A549 treated with Mapracorat at 1 μM for 4 hours (cell line): ENCODE data around the gene ALKBH1. TPM values are rescaled to one million over a fixed set of nuclear protein-coding genes. Genes with fewer than 3 reads are reported as not detected.

Experiments
- total RNA-seq: library from RNA; stranded (reverse); fragments of 200-300 nt; extraction: Qiagen RNA extraction; gene quantifications from 5 replicates; pipeline ENCODE4 v1.2.3, GENCODE V29; 2022

Gene ALKBH1, protein sequence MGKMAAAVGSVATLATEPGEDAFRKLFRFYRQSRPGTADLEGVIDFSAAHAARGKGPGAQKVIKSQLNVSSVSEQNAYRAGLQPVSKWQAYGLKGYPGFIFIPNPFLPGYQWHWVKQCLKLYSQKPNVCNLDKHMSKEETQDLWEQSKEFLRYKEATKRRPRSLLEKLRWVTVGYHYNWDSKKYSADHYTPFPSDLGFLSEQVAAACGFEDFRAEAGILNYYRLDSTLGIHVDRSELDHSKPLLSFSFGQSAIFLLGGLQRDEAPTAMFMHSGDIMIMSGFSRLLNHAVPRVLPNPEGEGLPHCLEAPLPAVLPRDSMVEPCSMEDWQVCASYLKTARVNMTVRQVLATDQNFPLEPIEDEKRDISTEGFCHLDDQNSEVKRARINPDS
- total RNA-seq, result 14.4 to 15.9 TPM (median 14.9 TPM) in 5 replicates

DNA sequence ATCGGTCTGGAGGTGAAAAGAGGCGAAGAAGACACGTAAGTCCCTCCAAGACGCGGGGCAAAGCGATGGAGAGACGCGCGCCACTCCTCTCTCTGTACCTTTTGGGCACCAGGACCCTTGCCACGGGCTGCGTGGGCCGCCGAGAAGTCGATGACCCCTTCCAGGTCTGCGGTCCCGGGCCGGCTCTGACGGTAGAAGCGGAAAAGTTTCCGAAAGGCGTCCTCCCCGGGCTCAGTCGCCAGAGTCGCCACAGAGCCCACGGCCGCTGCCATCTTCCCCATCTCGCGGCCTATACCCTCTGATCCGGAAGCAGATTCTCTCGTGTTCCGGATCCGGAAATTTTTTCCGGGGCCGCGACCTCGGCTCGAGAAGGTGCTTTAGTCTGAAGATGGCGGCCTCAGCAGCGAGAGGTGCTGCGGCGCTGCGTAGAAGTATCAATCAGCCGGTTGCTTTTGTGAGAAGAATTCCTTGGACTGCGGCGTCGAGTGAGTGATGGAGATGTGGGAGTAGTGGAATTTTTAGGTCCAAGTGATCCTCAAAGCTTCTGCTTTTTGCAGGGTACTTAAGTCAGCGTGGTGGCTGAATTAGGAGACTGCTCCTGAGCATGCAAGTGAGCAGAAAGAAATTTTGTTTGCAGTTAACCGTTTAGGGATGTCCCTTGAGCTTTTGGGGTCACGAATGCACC, at the start of gene ALKBH1, which contains the start of gene SLIRP:
Gene ALKBH1 (minus strand): TSS at position 300 of the 685 bp plus-strand sequence. CDS start 19 bp downstream, at position 281.
Gene SLIRP (plus strand): TSS at position 380 of the 685 bp plus-strand sequence. CDS start 9 bp downstream, at position 389.

Other genes with a start within 250 kb of the ALKBH1 start
- gene AHSA1, start 249.9 kb downstream of the ALKBH1 start, total RNA-seq, result 209 to 283 TPM (median 230 TPM) in 5 replicates
- gene ISM2, start 209.2 kb downstream of the ALKBH1 start, total RNA-seq, result 0.29 to 0.64 TPM (median 0.35 TPM) in 5 replicates
- 29.7 to 38.5 TPM (median 34.5 TPM) in 5 replicates for gene SPTLC2, start 91.4 kb downstream of the ALKBH1 start, total RNA-seq
- 322 to 487 TPM (median 391 TPM) in 5 replicates for gene SLIRP, start 80 bp upstream of the ALKBH1 start, total RNA-seq
- 57.3 to 71.8 TPM (median 69.6 TPM) in 5 replicates for gene SNW1, start 53.1 kb upstream of the ALKBH1 start, total RNA-seq
- gene ADCK1, start 92.1 kb upstream of the ALKBH1 start, total RNA-seq, result 6.0 to 6.4 TPM (median 6.2 TPM) in 5 replicates